SJCRH30 (cell line): ENCODE data around the gene KLHL14. TPM values are rescaled to one million over a fixed set of nuclear protein-coding genes. Genes with fewer than 3 reads are reported as not detected.
"Not testable (repeated sequence)": the region's sequence is repeated elsewhere in the genome, so short reads cannot be mapped to it uniquely, and the experiment has no call there.

Experiments used
- DNase-seq, 2 experiments: peaks; one replicate each; pipeline ENCODE4 v3.0.0-alpha.2; 2015 to 2020
- H3K27ac ChIP-seq: fragments of 250-450 bp; sonication (Bioruptor Pico); 2 replicates; pipeline ENCODE4 v1.5.1; 2020; ENCODE audit warnings: mild to moderate bottlenecking, moderate library complexity
- H3K27me3 ChIP-seq: fragments of 250-450 bp; sonication (Bioruptor Pico); 2 replicates; pipeline ENCODE4 v1.5.1; 2020; ENCODE audit warnings: mild to moderate bottlenecking, moderate library complexity
- H3K36me3 ChIP-seq: fragments of 250-450 bp; sonication (Bioruptor Pico); 2 replicates; pipeline ENCODE4 v1.5.1; 2020; ENCODE audit warnings: mild to moderate bottlenecking, moderate library complexity
- H3K4me1 ChIP-seq: fragments of 250-450 bp; sonication (Bioruptor Pico); 2 replicates; pipeline ENCODE4 v1.5.1; 2020; ENCODE audit warnings: mild to moderate bottlenecking, moderate library complexity
- H3K4me3 ChIP-seq: fragments of 250-450 bp; sonication (Bioruptor Pico); 2 replicates; pipeline ENCODE4 v1.5.1; 2020; ENCODE audit warnings: mild to moderate bottlenecking, moderate library complexity
- H3K9me3 ChIP-seq: fragments of 250-450 bp; sonication (Bioruptor Pico); replicated peaks from 2 replicates; pipeline ENCODE4 v1.5.1; 2020; ENCODE audit warnings: mild to moderate bottlenecking, moderate library complexity
- total RNA-seq: library from RNA; depleted of rRNA; stranded (reverse); fragments of >200 nt; shearing (Covaris generic); gene quantifications from 2 replicates; pipeline ENCODE4 v1.2.3, GENCODE V29; 2014

The KLHL14 gene
- total RNA-seq, 1 experiment from 2014 or later, result not detected

DNA sequence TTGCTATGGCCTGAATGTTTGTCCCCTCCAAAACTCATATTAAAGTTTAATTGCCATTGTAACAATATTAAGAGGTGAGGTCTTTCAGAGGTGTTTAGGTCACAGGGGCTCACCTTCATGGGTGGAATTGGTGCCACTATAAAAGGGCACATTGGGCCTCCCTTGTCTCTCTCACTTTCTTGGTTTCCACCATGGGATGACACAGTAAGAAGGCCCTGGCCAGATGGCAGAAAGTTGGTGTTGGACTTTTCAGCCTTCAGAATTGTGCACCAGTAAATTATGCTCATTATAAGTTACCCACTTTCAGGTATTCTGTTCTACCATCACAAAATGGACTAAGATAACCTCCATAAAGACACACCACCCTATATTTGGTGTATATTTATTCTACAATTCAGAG, 102.1 kb downstream of the KLHL14 start:
- H3K27ac ChIP-seq, result no peak overlapping the region
- no peaks in the 10 kb centered on the region for H3K4me1 ChIP-seq
- H3K4me3 ChIP-seq, result no peak overlapping the region
- no peaks in the 10 kb centered on the region for H3K27me3 ChIP-seq
- DNase-seq, result no peak
- no peaks in the 10 kb centered on the region for H3K36me3 ChIP-seq
- H3K9me3 ChIP-seq, result no peaks in the 10 kb centered on the region

GRCh38 chr18:32669549-32670165, 103.2 kb downstream of the KLHL14 start:
- Histone ChIP-seq H3K4me1 (no peaks in the 10 kb centered on the region), H3K4me3 (no peak overlapping the region), H3K27ac (no peak overlapping the region), H3K9me3 (no peaks in the 10 kb centered on the region), H3K36me3 (no peaks in the 10 kb centered on the region), H3K27me3 (no peaks in the 10 kb centered on the region)
- peak; percentile 2 to 8 for DNase-seq

- Histone ChIP-seq H3K27me3 (no peaks in the 10 kb centered on the region), H3K4me1 (no peaks in the 10 kb centered on the region), H3K9me3 (no peaks in the 10 kb centered on the region), H3K4me3 (no peak overlapping the region), H3K36me3 (no peaks in the 10 kb centered on the region), H3K27ac (no peak overlapping the region)
- DNase-seq, result no peak
Measured at GRCh38 chr18:32668956-32669355, 103.9 kb downstream of the KLHL14 start.

DNA sequence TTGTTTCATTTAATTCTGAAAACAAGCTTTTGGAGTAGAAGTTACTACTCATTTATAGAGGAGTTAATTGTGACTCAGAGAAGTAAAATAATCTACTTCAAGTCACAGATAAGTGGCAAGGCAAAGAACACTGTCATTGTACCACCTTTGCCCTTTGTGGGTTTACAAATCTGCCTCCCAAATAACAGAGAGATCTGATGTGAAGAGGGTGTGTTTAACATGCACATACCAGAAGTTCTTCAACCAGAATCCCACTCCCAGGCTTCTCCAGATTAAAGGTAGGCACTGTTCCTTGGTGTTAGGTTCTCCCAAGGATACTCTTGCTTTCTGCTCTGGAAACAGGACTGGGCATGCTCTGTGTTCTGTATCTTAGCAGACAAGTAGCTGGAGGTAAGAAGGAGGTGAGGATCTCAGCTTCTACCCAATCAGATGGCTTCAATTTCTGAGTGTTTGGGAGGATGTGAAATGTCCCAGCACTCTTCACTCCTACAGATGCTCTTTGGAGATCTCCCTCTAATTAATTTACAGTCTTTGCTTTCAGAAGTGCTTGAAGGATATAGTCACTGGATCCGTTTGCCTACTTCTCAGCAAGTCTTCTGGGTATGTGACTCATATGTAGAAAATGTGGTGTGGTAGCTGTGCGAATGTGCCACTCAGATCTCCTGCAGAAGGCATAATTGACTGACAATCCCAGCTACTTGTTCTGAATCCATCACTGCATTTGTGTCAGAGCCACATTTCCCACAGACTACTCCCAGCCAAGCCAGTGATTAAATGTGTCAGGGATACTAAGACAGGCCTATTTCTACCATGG, 111.1 kb downstream of the KLHL14 start:
- peak in 1 of 2 experiments; percentile 6 for DNase-seq
- Histone ChIP-seq H3K27ac (no peak overlapping the region), H3K4me3 (no peak overlapping the region), H3K36me3 (no peaks in the 10 kb centered on the region), H3K27me3 (no peaks in the 10 kb centered on the region), H3K4me1 (no peaks in the 10 kb centered on the region), H3K9me3 (no peaks in the 10 kb centered on the region)

DNA sequence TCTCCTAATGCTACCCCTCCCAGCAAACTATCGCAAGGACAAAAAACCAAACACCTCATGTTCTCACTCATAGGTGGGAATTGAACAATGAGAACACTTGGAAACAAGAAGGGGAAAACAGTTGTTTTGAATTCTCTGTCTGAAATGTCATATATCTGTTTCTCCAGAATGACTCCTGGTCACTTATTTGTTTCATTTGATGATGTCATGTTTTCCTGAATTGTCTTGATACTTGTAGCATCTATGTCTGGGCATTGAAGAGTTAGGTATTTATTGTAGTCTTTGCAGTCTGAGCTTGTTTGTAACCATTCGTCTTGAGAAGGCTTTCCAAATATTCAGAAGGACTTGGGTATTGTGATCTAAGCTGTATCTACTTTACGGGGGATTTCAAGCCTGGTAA, 118.3 kb downstream of the KLHL14 start:
- not testable (repeated sequence) for DNase-seq, H3K4me1 ChIP-seq, H3K36me3 ChIP-seq, H3K9me3 ChIP-seq, H3K27me3 ChIP-seq, H3K4me3 ChIP-seq, H3K27ac ChIP-seq

DNA sequence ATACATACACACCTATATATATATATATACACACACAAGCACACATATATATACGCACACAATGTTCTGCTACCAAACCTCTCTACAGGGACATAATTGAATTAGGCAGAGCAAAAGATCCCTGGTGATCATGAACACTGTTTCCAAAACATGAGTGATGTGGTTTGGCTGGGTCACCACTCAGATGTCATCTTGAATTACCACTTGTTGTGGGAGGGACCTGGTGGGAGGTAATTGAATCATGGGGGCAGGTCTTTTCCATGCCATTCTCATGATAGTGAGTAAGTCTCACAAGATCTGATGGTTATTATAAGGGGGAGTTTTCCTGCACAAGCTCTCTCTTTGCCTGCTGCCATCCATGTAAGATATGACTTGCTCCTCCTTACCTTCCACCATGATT, 135.2 kb downstream of the KLHL14 start:
- not testable (repeated sequence) for H3K27me3 ChIP-seq, H3K36me3 ChIP-seq, H3K27ac ChIP-seq, H3K4me1 ChIP-seq, H3K4me3 ChIP-seq, DNase-seq, H3K9me3 ChIP-seq

GRCh38 chr18:32637226-32637625, 135.6 kb downstream of the KLHL14 start:
- Histone ChIP-seq H3K27me3 (no peaks in the 10 kb centered on the region), H3K4me1 (no peaks in the 10 kb centered on the region), H3K4me3 (no peak overlapping the region), H3K27ac (no peak overlapping the region), H3K9me3 (no peaks in the 10 kb centered on the region), H3K36me3 (no peaks in the 10 kb centered on the region)
- no peak for DNase-seq

DNA sequence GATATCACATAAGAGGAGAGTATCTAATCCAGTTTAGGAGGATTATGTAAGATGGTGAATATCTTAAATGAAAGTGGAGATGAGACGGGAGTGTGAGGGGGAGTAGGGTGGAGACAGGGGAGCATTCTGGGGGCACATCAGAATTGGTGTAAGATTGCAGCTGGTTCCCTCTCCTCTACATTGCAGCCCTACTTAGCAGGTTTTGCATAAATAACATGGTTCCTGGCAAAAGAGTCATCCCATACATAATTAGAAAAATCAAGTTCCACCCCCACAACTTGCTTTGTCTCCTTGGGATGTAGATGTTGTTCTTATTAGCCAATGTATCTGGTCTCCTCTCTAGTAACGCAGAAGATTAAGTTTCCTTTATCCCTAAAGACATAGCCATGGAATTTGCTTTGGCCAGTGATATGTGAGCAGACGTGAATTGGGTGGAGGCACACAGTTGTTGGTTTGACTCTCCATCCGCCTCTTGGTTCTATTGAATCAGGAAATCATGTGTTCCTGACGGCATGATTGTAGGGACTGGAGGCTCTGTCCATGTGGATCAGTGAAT, 137.9 kb downstream of the KLHL14 start:
- H3K4me3 ChIP-seq, result no peak overlapping the region
- no peaks in the 10 kb centered on the region for H3K9me3 ChIP-seq
- H3K4me1 ChIP-seq, result no peaks in the 10 kb centered on the region
- H3K36me3 ChIP-seq, result no peaks in the 10 kb centered on the region
- no peak for DNase-seq
- H3K27me3 ChIP-seq, result no peaks in the 10 kb centered on the region
- H3K27ac ChIP-seq, result no peak overlapping the region

GRCh38 chr18:32629981-32630700, 142.7 kb downstream of the KLHL14 start:
- H3K4me1 ChIP-seq, result no peaks in the 10 kb centered on the region
- H3K27ac ChIP-seq, result no peak overlapping the region
- peak; percentile 17 to 33 for DNase-seq
- no peaks in the 10 kb centered on the region for H3K9me3 ChIP-seq
- H3K27me3 ChIP-seq, result no peaks in the 10 kb centered on the region
- H3K4me3 ChIP-seq, result no peak overlapping the region
- H3K36me3 ChIP-seq, result no peaks in the 10 kb centered on the region

DNA sequence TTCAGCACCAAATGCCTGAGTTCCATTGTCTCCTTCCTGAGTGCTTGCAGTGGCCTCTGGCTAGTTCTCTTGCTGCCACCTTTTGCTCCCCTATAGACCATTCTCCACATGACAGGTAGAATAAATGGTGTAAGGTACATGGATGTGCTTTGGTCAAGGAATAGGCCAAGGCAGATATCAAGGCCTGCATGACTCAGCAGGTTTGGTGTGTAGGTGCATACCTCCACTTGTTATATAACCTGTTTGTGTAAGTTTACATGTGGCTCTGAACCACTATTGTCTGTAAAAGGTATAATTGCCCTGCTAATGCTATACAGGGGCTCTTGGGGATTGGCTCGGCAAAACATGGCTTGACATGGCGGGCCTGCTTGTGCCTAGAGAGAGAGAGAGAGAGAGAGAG, 143.5 kb downstream of the KLHL14 start:
- Histone ChIP-seq H3K4me1 (no peaks in the 10 kb centered on the region), H3K27ac (no peak overlapping the region), H3K36me3 (no peaks in the 10 kb centered on the region), H3K9me3 (no peaks in the 10 kb centered on the region), H3K4me3 (no peak overlapping the region), H3K27me3 (no peaks in the 10 kb centered on the region)
- no peak for DNase-seq

DNA sequence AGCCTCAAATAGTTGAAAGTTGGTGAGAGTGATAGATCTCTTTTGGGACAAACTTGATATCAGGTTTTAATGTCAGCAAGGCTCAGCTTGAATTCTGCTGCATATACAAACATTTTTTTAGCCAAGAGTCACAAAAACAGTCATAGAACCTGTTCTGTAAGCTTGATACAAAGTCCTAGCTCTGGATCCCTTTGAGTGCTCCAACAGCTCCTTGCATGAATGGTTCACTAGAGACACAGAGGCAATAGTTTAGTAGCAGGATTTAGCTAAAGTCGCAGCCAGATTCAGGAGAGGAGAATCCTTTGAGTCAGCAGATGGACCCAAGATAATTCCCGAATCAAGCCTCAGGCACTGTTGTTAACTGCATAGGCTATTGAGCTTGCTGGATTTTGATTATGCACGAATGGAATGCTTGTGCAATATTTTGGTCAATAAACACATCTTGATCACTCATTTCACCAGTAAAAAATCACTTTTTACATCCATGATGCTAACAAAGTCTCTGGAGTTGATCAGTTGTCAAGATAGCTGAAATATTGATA, 148.6 kb downstream of the KLHL14 start:
- no peak overlapping the region for H3K27ac ChIP-seq
- no peaks in the 10 kb centered on the region for H3K36me3 ChIP-seq
- no peak overlapping the region for H3K4me3 ChIP-seq
- no peaks in the 10 kb centered on the region for H3K4me1 ChIP-seq
- no peaks in the 10 kb centered on the region for H3K27me3 ChIP-seq
- H3K9me3 ChIP-seq, result no peaks in the 10 kb centered on the region
- no peak for DNase-seq

- Histone ChIP-seq H3K9me3 (no peaks in the 10 kb centered on the region), H3K27me3 (no peaks in the 10 kb centered on the region), H3K36me3 (no peaks in the 10 kb centered on the region), H3K4me1 (no peaks in the 10 kb centered on the region), H3K4me3 (no peak overlapping the region), H3K27ac (no peak overlapping the region)
- no peak for DNase-seq
Measured at GRCh38 chr18:32623563-32623962, 149.3 kb downstream of the KLHL14 start.
